Ovary (tissue), 9 donors: ENCODE results near the gene ACOT7. TPM values are rescaled to one million over a fixed set of nuclear protein-coding genes. Genes with fewer than 3 reads are reported as not detected.
"Not testable (repeated sequence)": the region's sequence is repeated elsewhere in the genome, so short reads cannot be mapped to it uniquely, and the experiment has no call there.

Source experiments
- DNase-seq, 5 donors: peaks; one replicate each; pipeline ENCODE4 v3.0.0-alpha.2; 2019 to 2020
- H3K27ac ChIP-seq, 2 donors: fragments of 200-600 bp; one replicate each; pipeline versions ENCODE4 v1.5.1 to v1.8.0; 2019 to 2022
- H3K27me3 ChIP-seq: fragments of 200-600 bp; one replicate; pipeline ENCODE4 v1.8.0; 2022
- H3K36me3 ChIP-seq: fragments of 200-600 bp; sonication (generic); one replicate; pipeline ENCODE4 v1.5.1; 2019
- H3K4me1 ChIP-seq: one replicate; pipeline ENCODE4 v1.8.1; 2013; ENCODE audit warnings: mild to moderate bottlenecking, moderate library complexity; ENCODE audit not compliant: insufficient read depth
- H3K4me3 ChIP-seq: fragments of 200-600 bp; sonication (generic); one replicate; pipeline ENCODE4 v1.5.1; 2017
- H3K9me3 ChIP-seq, 2 donors: fragments of 200-600 bp in 1 of 2; sonication (generic) in 1 of 2; one replicate each; pipeline versions ENCODE4 v1.5.1 to v1.8.1; 2013 to 2019; ENCODE audit warnings: mild to moderate bottlenecking in 1 of 2, moderate library complexity in 1 of 2
- CTCF ChIP-seq, 3 donors: fragments of 450-650 bp in 2 of 3; fragments of 200-600 bp in 1 of 3; IDR thresholded peaks; one replicate each; pipeline versions ENCODE4 v1.5.1 to v1.8.0; 2016 to 2022; ENCODE audit warnings: antibody characterized with exemption in 3 of 3, mild to moderate bottlenecking in 1 of 3
- EP300 ChIP-seq: sonication (generic); formaldehyde crosslinking; IDR thresholded peaks from one replicate; pipeline ENCODE4 v1.6.1; 2017; ENCODE audit warnings: antibody characterized with exemption
- POLR2A ChIP-seq: fragments of 450-650 bp; IDR thresholded peaks from one replicate; pipeline ENCODE4 v1.6.1; 2017; ENCODE audit warnings: antibody characterized with exemption, mild to moderate bottlenecking, moderate library complexity
- WGBS, 3 donors: extraction: QIAGEN DNeasy Blood & Tissue Kit in 1 of 3; methylation state at CpG; one replicate each; pipeline versions ENCODE4 v1.1.5 to v1.1.7; 2013 to 2017; 5-methylcytosine and 5-hydroxymethylcytosine counted together
- intact Hi-C, 4 donors: fragments of 100-400 bp; cut with DNase I; formaldehyde crosslinking; loops; one replicate each; pipeline versions ENCODE4 v1.11.0 to v1.15.1; 2022 to 2023
- polyA plus RNA-seq, 2 donors: library from polyadenylated mRNA; stranded (reverse); fragments of 200-250 nt in 1 of 2; fragments of 350-450 nt in 1 of 2; fragmentation: Illumina TruSeq in 1 of 2; extraction: RNeasy Lipid Tissue Mini Kit (QIAGEN cat#74804) in 1 of 2; gene quantifications; one replicate each; pipeline ENCODE4 v1.2.3, GENCODE V29; 2013 to 2014
- total RNA-seq, 7 donors: library from RNA; depleted of rRNA in 2 of 7; stranded (reverse); fragments of >200 nt in 2 of 7; fragmentation: NEBNext Ultra II Directional in 3 of 7; extraction: Animal tissue kit (Norgen Biotek cat#: 25700) in 3 of 7; gene quantifications; one replicate each; pipeline versions ENCODE4 v1.1.0 to v1.2.4, GENCODE V29; 2016 to 2023
- donor health status: DM: no; HTN: no; CAD: no; lungs with moderate emphysema.
- donor health status: DM: no; HTN: no; CAD: no.
- donor health status: Bipolar disorder and iron deficiency.
- donor health status: DM: yes; HTN: yes; CAD: no.
- donor health status: DM: no; HTN: no; CAD: no.
- donor health status: DM: yes; HTN: yes; CAD: no.

ACOT7 gene
- total and polyA plus RNA-seq, 9 donors = 6.4 to 20.7 (median 11.3) TPM

GRCh38 chr1:6367381-6368012 is 26.1 kb downstream of the ACOT7 start:
- intact Hi-C loops = loop anchor here in 1 of 4 donors (10.0 kb wide), 1 partner anchor 47 kb away; the partner anchor contains the start of gene HES2
- TF ChIP-seq CTCF (IDR thresholded peaks at IDR 0.05) (no peak), POLR2A (no peak), EP300 (no peak)
- H3K9me3 ChIP-seq = no peaks in the 10 kb centered on the region
- H3K4me1 ChIP-seq = no peaks in the 10 kb centered on the region
- no peak overlapping the region for H3K27ac ChIP-seq
- H3K36me3 ChIP-seq = no peaks in the 10 kb centered on the region
- no peaks in the 10 kb centered on the region for H3K27me3 ChIP-seq
- DNase-seq = no peak
- no peak overlapping the region for H3K4me3 ChIP-seq
- 96 to 98% (median 97%) methylated on average over 9 of the region's 9 CpGs for WGBS, 3 donors

GRCh38 chr1:6365047-6365446 is 28.5 kb downstream of the ACOT7 start:
- H3K4me3 ChIP-seq = no peak overlapping the region
- H3K4me1 ChIP-seq = peaks cover 3% of the 10 kb centered on the region
- DNase-seq = no peak
- no peaks in the 10 kb centered on the region for H3K9me3 ChIP-seq
- TF ChIP-seq EP300 (no peak), CTCF (IDR thresholded peaks at IDR 0.05) (no peak), POLR2A (no peak)
- 78 to 84% (median 79%) methylated on average over 5 of the region's 5 CpGs for WGBS, 3 donors
- H3K36me3 ChIP-seq = no peaks in the 10 kb centered on the region
- intact Hi-C loops = loop anchor here in 1 of 4 donors (10.0 kb wide), 1 partner anchor 50 kb away; the partner anchor contains the start of gene HES2
- H3K27me3 ChIP-seq = no peaks in the 10 kb centered on the region
- no peak overlapping the region for H3K27ac ChIP-seq

GRCh38 chr1:6363085-6363884 is 30.3 kb downstream of the ACOT7 start:
- H3K4me3 ChIP-seq = not testable (repeated sequence)
- WGBS, 3 donors = 26 to 30% (median 28%) methylated on average over 20 of the region's 20 CpGs
- H3K4me1 ChIP-seq = peaks cover 15% of the 10 kb centered on the region

More at GRCh38 chr1:6363085-6363884, 30.3 kb downstream of the ACOT7 start:
- not testable (repeated sequence) for H3K27ac ChIP-seq, H3K27me3 ChIP-seq, H3K36me3 ChIP-seq, H3K9me3 ChIP-seq
- intact Hi-C loops = loop anchor here in 3 of 4 donors (5.0 to 10.0 kb wide), 2 partner anchors 39 to 52 kb away; partner anchors contain the start of gene HES2 (in 1 of the 3)
- DNase-seq = peak; percentile 59 to 80 (median 74)
- TF ChIP-seq CTCF (IDR thresholded peaks at IDR 0.05) = peak; percentile 50 to 66 (median 52)
